ENCODE data around the gene TUBB6. TPM values are rescaled to one million over a fixed set of nuclear protein-coding genes. Genes with fewer than 3 reads are reported as not detected.
A peak's percentile ranks its signal among the peaks of the same experiment; 100 is the strongest.

TUBB6 gene
- total and polyA plus RNA-seq, 5 donors from 2014 or later = 0.22 to 2.4 (median 0.64) TPM; not detected in 1

DNA sequence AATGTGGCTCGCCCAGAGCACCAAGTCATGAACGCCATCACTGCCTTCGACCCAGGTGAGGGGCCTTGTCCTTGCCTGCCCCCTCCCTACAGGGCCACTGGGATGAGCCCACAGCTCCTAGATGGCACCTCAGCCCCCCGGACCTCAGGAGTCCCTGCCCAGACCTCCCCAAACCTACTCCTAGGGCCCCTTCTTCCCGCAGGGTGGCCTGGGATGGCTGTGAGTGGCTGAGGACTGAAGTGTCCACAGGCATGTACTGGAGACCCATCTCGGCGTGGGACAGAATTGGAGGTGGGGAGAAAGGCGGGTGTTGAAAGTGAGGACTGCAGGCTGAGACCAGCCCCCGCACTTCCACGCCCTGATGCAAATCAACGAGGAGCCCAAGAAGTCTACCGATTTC is 2.8 kb upstream of the TUBB6 start:
- Mint-ChIP-seq H3K27me3 (peaks cover 52% of the 10 kb centered on the region), H3K9me3 (peaks cover 0 to 9% (median 0%) of the 10 kb centered on the region in 7 donors), H3K36me3 (no peaks in the 10 kb centered on the region), H3K4me1 (peaks cover 0 to 12% (median 9%) of the 10 kb centered on the region in 4 donors), H3K4me3 (no peak overlapping the region), H3K27ac (no peak overlapping the region)
- Histone ChIP-seq H3K4me1 (ENCODE audit: control insufficient read depth, insufficient read depth, low read length, poor library complexity, severe bottlenecking) (peaks cover 13% of the 10 kb centered on the region), H3K4me3 (ENCODE audit: low read depth, low read length) (no peak overlapping the region), H3K36me3 (ENCODE audit: control insufficient read depth, insufficient read depth, low read length) (no peaks in the 10 kb centered on the region), H3K27me3 (ENCODE audit: control insufficient read depth, insufficient read depth, low read length) (peaks cover 11% of the 10 kb centered on the region), H3K9me3 (ENCODE audit: control insufficient read depth in 2 of 2, low read length in 2 of 2) (no peaks in the 10 kb centered on the region), H3K27ac (ENCODE audit: insufficient read depth, low read length, poor library complexity, severe bottlenecking) (no peak overlapping the region)
- no peak for DNase-seq
- no peak for ATAC-seq (ENCODE audit: low read depth in 2 of 2)

DNA sequence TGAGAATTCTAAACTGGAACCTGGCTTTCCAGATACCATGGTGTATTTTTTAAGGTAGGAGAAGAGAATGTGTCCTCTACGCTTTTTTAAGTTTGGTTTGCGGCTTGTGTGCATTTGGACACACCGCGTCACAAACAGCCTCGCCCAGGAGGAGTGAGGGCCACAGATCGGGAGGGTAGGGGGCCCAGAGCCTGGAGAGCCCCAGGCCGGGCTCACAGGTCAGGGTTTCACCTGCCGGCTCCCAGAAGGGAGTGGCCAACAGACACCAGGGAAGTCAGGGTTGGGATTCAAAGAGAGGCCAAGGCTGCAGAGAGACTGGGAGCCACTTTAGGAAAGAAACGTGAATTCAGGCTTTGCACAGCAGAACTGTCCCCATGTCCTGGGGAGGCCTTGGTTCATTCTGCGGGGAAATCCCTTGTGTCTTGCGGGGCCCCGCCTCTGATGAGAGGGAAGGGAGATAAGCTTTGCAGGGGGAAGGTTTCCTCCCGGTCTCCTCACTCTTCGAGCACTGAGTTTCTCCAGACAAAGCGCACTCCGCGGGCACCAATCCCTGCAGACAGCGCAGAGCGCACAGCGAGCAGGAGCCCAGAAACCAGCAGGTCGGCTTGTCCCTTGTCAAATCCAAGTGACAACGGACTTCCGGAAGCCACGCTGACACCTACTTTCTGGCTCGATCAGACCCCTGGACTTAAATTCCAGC is 2.0 kb upstream of the TUBB6 start:
- H3K27ac Mint-ChIP-seq = peak overlapping the region in 1 of 3 donors; percentile 32
- Histone ChIP-seq H3K4me3 (ENCODE audit: low read depth, low read length) (no peak overlapping the region), H3K27ac (ENCODE audit: insufficient read depth, low read length, poor library complexity, severe bottlenecking) (no peak overlapping the region), H3K9me3 (ENCODE audit: control insufficient read depth in 2 of 2, low read length in 2 of 2) (no peaks in the 10 kb centered on the region), H3K36me3 (ENCODE audit: control insufficient read depth, insufficient read depth, low read length) (no peaks in the 10 kb centered on the region), H3K27me3 (ENCODE audit: control insufficient read depth, insufficient read depth, low read length) (peaks cover 11% of the 10 kb centered on the region), H3K4me1 (ENCODE audit: control insufficient read depth, insufficient read depth, low read length, poor library complexity, severe bottlenecking) (peaks cover 13% of the 10 kb centered on the region)
- H3K9me3 Mint-ChIP-seq = peaks cover 0 to 10% (median 0%) of the 10 kb centered on the region in 7 donors
- H3K4me1 Mint-ChIP-seq = peaks cover 0 to 12% (median 9%) of the 10 kb centered on the region in 4 donors
- ATAC-seq (ENCODE audit: low read depth in 2 of 2) (no peak), DNase-seq (no peak)
- no peaks in the 10 kb centered on the region for H3K36me3 Mint-ChIP-seq
- H3K27me3 Mint-ChIP-seq = peaks cover 58% of the 10 kb centered on the region
- no peak overlapping the region for H3K4me3 Mint-ChIP-seq

GRCh38 chr18:12306752-12307700 is 1.0 kb upstream of the TUBB6 start:
- Histone ChIP-seq H3K9me3 (ENCODE audit: control insufficient read depth in 2 of 2, low read length in 2 of 2) (peaks cover 2 to 4% of the 10 kb centered on the region in 2 experiments), H3K4me1 (ENCODE audit: control insufficient read depth, insufficient read depth, low read length, poor library complexity, severe bottlenecking) (peaks cover 13% of the 10 kb centered on the region), H3K27ac (ENCODE audit: insufficient read depth, low read length, poor library complexity, severe bottlenecking) (no peak overlapping the region), H3K4me3 (ENCODE audit: low read depth, low read length) (no peak overlapping the region), H3K36me3 (ENCODE audit: control insufficient read depth, insufficient read depth, low read length) (no peaks in the 10 kb centered on the region), H3K27me3 (ENCODE audit: control insufficient read depth, insufficient read depth, low read length) (peaks cover 11% of the 10 kb centered on the region)
- no peak for ATAC-seq (ENCODE audit: low read depth in 2 of 2)
- Mint-ChIP-seq H3K27ac (peak overlapping the region in 1 of 3 donors; percentile 84), H3K4me1 (peaks cover 0 to 12% (median 9%) of the 10 kb centered on the region in 4 donors), H3K4me3 (peak overlapping the region; percentile 60 to 77 (median 70)), H3K36me3 (no peaks in the 10 kb centered on the region), H3K9me3 (peaks cover 0 to 6% (median 3%) of the 10 kb centered on the region in 7 donors), H3K27me3 (peaks cover 64% of the 10 kb centered on the region)
- DNase-seq = no peak

DNA sequence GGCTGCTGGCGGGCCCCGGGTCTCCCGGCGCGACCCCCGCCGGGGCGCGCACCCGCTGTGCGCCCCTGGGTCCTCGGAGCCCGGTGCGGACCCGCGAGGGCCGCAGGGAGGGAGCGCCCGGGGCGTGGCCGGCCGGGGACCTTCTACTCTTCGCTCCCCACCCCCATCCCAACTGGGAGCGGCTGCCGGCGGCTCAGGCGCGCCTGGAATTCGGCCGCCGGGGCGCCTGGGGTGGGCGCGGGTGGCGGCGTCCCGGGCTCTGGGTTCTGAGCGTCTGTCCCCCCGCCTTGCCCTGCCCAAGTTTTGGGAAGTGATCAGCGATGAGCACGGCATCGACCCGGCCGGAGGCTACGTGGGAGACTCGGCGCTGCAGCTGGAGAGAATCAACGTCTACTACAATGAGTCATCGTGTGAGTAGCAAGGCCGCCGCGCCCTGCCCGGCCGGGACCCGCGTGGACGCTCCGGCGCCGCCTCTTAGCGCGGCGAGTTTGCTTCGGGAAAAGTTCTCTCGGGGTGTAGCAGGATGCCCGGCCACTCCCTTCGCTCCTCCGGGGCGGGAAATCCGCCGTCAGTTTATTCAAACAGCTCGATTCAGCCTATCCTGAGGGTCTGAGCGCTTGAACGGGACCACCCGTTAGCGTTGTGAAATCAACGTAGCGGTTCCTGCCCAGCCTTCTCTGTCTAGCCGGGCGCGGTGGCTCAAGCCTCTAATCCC is 502 bp downstream of the TUBB6 start:
- Histone ChIP-seq H3K9me3 (ENCODE audit: control insufficient read depth in 2 of 2, low read length in 2 of 2) (peaks cover 8 to 10% of the 10 kb centered on the region in 2 experiments), H3K27ac (ENCODE audit: insufficient read depth, low read length, poor library complexity, severe bottlenecking) (no peak overlapping the region), H3K4me1 (ENCODE audit: control insufficient read depth, insufficient read depth, low read length, poor library complexity, severe bottlenecking) (peaks cover 13% of the 10 kb centered on the region), H3K36me3 (ENCODE audit: control insufficient read depth, insufficient read depth, low read length) (no peaks in the 10 kb centered on the region), H3K27me3 (ENCODE audit: control insufficient read depth, insufficient read depth, low read length) (peaks cover 11% of the 10 kb centered on the region), H3K4me3 (ENCODE audit: low read depth, low read length) (no peak overlapping the region)
- Mint-ChIP-seq H3K36me3 (no peaks in the 10 kb centered on the region), H3K27me3 (peaks cover 74% of the 10 kb centered on the region), H3K4me3 (peak overlapping the region in 1 of 4 donors; percentile 26), H3K27ac (peak overlapping the region in 1 of 3 donors; percentile 32), H3K4me1 (peaks cover 0 to 12% (median 9%) of the 10 kb centered on the region in 4 donors), H3K9me3 (peaks cover 0 to 9% (median 6%) of the 10 kb centered on the region in 7 donors)
- ATAC-seq (ENCODE audit: low read depth in 2 of 2) = peak in 1 of 2 donors; percentile 35
- peak in 1 of 3 donors; percentile 31 for DNase-seq

DNA sequence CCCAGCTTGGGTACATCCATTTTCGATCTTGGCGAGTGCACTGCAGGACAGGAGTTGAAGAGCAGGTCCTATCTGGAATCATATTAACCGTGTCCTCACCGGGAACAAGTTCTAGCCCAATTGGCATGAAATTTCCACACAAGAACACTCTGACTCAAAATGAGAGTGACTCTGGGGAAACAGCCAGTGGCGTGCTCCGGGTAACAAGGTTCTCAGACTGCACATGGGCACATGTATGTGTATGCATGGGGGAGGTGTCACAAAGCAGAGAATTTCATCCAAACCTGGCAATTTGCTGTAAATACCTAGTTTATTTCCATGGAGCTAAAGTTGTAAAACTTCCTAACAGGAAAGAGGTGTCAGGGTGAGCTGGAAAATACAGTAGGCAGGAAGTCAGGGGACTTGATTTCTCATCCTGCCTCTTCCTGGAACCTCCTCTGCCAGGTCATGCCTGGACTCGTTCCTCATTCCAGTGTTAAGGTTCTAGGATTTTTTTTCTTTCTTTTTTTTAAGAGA is 1.7 kb downstream of the TUBB6 start:
- ATAC-seq (ENCODE audit: low read depth in 2 of 2) (no peak), DNase-seq (no peak)
- H3K27me3 ChIP-seq (ENCODE audit: control insufficient read depth, insufficient read depth, low read length) = peaks cover 11% of the 10 kb centered on the region
- peaks cover 0 to 12% (median 9%) of the 10 kb centered on the region in 4 donors for H3K4me1 Mint-ChIP-seq
- peaks cover 0 to 9% (median 6%) of the 10 kb centered on the region in 7 donors for H3K9me3 Mint-ChIP-seq
- no peaks in the 10 kb centered on the region for H3K36me3 ChIP-seq (ENCODE audit: control insufficient read depth, insufficient read depth, low read length)
- peaks cover 8 to 10% of the 10 kb centered on the region in 2 experiments for H3K9me3 ChIP-seq (ENCODE audit: control insufficient read depth in 2 of 2, low read length in 2 of 2)
- no peak overlapping the region for H3K4me3 ChIP-seq (ENCODE audit: low read depth, low read length)
- H3K4me3 Mint-ChIP-seq = peak overlapping the region in 1 of 4 donors; percentile 11
- H3K27me3 Mint-ChIP-seq = peaks cover 68% of the 10 kb centered on the region
- H3K36me3 Mint-ChIP-seq = no peaks in the 10 kb centered on the region
- H3K4me1 ChIP-seq (ENCODE audit: control insufficient read depth, insufficient read depth, low read length, poor library complexity, severe bottlenecking) = peaks cover 13% of the 10 kb centered on the region
- no peak overlapping the region for H3K27ac Mint-ChIP-seq
- H3K27ac ChIP-seq (ENCODE audit: insufficient read depth, low read length, poor library complexity, severe bottlenecking) = no peak overlapping the region

- H3K4me3 ChIP-seq (ENCODE audit: low read depth, low read length) = no peak overlapping the region
- ATAC-seq (ENCODE audit: low read depth in 2 of 2) = no peak
- Mint-ChIP-seq H3K4me1 (peaks cover 0 to 12% (median 9%) of the 10 kb centered on the region in 4 donors), H3K4me3 (peak overlapping the region in 1 of 4 donors; percentile 46), H3K9me3 (peaks cover 0 to 9% (median 6%) of the 10 kb centered on the region in 7 donors), H3K27ac (no peak overlapping the region), H3K36me3 (no peaks in the 10 kb centered on the region), H3K27me3 (peaks cover 61% of the 10 kb centered on the region)
- DNase-seq = no peak
- H3K27me3 ChIP-seq (ENCODE audit: control insufficient read depth, insufficient read depth, low read length) = peaks cover 11% of the 10 kb centered on the region
- no peaks in the 10 kb centered on the region for H3K36me3 ChIP-seq (ENCODE audit: control insufficient read depth, insufficient read depth, low read length)
- H3K9me3 ChIP-seq (ENCODE audit: control insufficient read depth in 2 of 2, low read length in 2 of 2) = peaks cover 8 to 10% of the 10 kb centered on the region in 2 experiments
- no peak overlapping the region for H3K27ac ChIP-seq (ENCODE audit: insufficient read depth, low read length, poor library complexity, severe bottlenecking)
- peaks cover 13% of the 10 kb centered on the region for H3K4me1 ChIP-seq (ENCODE audit: control insufficient read depth, insufficient read depth, low read length, poor library complexity, severe bottlenecking)
Measured at GRCh38 chr18:12310762-12311161, 2.7 kb downstream of the TUBB6 start.

- Histone ChIP-seq H3K27me3 (ENCODE audit: control insufficient read depth, insufficient read depth, low read length) (peaks cover 6% of the 10 kb centered on the region), H3K9me3 (ENCODE audit: control insufficient read depth in 2 of 2, low read length in 2 of 2) (peaks cover 8 to 10% of the 10 kb centered on the region in 2 experiments), H3K36me3 (ENCODE audit: control insufficient read depth, insufficient read depth, low read length) (no peaks in the 10 kb centered on the region), H3K4me3 (ENCODE audit: low read depth, low read length) (no peak overlapping the region), H3K27ac (ENCODE audit: insufficient read depth, low read length, poor library complexity, severe bottlenecking) (no peak overlapping the region), H3K4me1 (ENCODE audit: control insufficient read depth, insufficient read depth, low read length, poor library complexity, severe bottlenecking) (peaks cover 6% of the 10 kb centered on the region)
- H3K4me3 Mint-ChIP-seq = no peak overlapping the region
- no peaks in the 10 kb centered on the region for H3K36me3 Mint-ChIP-seq
- DNase-seq (no peak), ATAC-seq (ENCODE audit: low read depth in 2 of 2) (no peak)
- H3K27ac Mint-ChIP-seq = no peak overlapping the region
- peaks cover 42% of the 10 kb centered on the region for H3K27me3 Mint-ChIP-seq
- peaks cover 0 to 9% (median 6%) of the 10 kb centered on the region in 7 donors for H3K9me3 Mint-ChIP-seq
- H3K4me1 Mint-ChIP-seq = no peaks in the 10 kb centered on the region
Measured at GRCh38 chr18:12312976-12313375, 4.9 kb downstream of the TUBB6 start.
